ENCODE data around the gene FGF9.

FGF9 gene

DNA sequence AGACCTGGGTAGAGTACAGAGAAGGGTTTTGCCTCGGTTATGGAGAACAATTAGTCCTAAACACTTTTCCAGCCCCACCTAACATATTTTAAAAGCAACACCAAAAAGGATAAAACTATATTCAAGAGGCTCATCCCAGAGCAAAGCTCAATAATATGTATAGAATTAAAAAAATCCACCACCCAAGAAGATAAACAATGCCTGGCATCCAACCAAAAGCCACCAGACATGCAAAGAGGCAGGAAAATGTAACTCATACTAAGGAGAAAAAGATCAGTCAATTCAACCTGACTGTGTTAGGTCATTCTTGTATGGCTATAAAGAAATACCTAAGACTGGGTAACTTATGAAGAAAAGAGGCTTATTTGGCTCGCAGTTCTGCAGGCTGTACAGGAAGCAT, 39.3 kb downstream of the FGF9 start:
- no peak for DNase-seq (ENCODE audit: low read depth)

DNA sequence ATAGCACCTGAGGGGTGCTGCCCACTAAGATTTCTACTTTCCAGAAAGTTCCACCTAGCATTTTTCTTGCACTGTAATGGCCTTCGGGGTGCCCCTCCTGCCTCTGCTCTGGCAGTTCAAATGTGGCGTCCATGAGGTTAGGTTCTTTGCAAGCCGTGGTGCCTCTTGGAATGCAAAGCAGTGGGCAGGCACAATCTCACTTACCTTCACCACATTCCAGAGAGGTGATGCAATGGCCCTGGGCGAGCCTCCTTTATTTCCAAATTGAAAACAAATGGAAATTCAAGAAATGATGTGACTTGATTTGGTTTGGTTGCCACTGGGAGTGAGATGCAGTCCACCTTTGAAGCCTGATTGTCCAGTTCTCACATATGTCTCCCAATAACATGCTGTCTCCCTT, 46.9 kb downstream of the FGF9 start:
- no peak for DNase-seq (ENCODE audit: low read depth)

DNA sequence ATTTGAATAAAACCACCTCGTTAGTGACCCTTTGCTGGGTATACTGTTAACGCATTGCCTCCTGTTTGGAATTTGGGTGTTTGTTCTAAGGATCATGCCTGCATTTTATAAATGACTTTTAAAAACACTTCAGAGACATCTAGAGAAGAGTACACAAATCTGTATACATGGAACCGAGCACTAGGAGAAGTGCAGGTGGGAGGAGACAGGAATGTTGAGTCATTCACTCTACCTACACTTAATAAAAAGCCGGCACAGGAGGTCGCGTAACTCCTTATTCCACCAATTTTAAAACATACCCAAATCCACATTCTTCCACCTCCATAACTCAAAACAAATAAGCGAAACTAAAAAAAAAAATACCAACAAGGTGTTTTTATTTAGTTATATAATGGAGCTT, 48.6 kb downstream of the FGF9 start:
- DNase-seq (ENCODE audit: low read depth): no peak

DNA sequence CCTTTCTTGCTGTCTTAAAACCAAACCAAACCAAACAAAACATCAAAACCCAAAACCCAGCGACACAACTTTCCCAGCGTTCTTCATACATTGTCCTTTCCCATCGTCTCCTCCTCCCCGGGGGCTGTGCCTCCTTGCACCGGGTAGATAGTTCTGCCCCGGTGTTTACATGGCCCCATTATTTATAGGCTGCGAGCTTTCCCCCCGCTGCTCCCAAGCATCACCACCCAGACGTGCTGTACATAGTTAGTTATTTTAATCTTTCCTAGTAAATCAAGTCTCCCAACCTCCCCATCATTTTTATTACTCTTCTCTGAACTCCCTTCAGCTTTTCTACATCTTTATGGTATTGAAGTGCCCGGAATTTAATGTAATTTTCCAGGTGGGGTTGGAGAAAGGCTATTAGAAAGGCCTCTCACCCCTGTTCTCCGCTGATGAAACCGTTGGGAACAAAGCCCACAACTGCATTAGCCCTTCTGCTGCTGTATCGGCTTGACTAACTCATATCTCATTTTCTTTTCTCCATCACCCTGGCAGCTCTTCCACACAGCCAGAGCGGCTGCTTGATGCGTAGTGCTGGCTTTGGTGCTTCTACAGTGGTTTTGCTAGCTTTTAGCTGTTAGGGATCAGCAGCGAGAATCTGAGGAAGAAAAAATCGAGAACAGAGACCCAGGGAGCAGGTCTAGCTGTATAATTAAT, 53.1 kb downstream of the FGF9 start:
- no peak for DNase-seq (ENCODE audit: low read depth)

DNA sequence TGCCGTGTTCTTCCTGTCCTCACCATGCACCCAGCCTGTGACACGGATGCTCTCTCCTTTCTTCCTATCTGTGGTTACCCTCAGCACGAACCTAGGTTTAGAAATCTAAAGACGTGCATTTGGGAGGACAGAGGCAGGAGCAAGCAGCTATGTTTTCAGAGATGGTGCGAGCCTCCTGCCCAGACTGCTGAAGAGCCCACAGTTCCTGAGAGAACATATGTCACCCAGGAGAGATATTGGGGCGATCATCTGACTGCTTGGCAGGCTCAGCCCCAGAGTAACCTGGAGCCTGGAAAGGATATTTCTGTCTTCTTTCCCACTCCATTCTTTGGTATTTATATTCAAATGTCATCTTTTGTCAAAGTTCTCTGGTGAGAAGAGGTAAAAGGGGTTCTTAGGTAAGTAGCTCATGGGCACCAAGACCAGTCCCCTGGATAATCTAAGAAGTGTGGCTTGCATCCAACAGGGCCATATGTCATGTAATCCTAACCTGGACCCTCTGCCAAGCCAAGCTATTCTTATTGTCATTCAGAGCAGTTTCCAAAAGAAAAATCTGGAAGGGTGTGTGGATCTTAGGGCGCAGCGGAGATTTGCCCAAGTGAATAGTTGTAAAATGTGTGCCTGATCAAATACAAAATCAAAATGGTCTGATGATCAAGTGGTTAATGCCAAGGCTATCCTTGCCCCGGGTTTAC, 59.5 kb downstream of the FGF9 start:
- no peak for DNase-seq (ENCODE audit: low read depth)

DNA sequence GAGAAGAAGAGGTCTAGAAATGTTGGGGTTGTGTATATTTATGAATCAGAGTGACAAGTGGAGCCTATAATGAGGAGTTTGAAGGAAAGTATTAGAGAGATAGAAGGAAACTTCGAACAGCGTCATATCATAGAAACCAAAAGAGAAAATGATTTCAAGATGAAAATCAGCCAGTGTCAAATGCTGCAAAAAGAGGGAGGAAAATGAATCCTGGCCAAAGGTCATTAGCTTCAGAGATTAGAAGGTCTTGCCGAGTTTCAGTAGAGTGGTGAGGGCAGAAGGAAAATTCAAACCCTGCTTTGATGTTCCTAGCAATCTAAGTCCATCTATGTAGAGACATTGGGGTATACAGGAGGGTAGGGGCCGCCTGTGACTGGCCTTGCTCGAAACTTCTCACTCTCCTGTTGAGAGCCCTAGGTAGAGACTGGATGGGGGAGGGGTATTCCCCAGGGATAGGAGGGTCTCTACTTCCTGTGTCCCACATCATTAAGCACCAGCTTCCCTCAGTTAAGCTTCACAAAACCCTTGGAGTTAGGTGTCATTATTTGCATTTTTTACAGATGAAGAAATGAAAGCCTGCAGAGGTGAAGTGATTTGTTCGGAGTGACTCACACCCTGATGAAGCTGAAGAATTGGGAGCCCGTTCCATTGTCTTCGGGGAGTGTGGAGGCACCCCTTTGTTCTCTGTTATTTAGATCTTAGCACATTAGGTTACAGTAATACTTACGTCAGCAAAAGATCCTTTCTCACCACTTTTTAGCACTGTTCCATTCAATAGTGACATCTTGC, 62.8 kb downstream of the FGF9 start:
- no peak for DNase-seq (ENCODE audit: low read depth)

DNA sequence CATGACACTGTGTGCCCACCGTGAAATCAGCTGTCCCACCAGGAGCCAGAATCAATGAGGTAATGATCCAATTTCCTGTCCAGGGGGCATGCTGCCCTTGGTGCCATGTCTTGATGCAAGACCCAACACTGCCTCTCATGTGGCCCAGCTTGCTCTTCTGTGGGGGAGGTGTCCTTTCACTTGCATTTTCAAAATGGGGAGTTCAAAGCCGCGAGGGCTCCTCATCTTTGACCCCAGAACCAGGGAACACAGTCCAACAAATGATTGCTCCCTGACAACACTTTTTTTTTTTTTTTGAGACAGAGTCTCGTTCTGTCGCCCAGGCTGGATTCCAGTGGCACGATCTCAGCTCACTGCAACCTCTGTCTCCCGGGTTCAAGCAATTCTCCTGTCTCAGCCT, 64.1 kb downstream of the FGF9 start:
- DNase-seq (ENCODE audit: low read depth): no peak

DNA sequence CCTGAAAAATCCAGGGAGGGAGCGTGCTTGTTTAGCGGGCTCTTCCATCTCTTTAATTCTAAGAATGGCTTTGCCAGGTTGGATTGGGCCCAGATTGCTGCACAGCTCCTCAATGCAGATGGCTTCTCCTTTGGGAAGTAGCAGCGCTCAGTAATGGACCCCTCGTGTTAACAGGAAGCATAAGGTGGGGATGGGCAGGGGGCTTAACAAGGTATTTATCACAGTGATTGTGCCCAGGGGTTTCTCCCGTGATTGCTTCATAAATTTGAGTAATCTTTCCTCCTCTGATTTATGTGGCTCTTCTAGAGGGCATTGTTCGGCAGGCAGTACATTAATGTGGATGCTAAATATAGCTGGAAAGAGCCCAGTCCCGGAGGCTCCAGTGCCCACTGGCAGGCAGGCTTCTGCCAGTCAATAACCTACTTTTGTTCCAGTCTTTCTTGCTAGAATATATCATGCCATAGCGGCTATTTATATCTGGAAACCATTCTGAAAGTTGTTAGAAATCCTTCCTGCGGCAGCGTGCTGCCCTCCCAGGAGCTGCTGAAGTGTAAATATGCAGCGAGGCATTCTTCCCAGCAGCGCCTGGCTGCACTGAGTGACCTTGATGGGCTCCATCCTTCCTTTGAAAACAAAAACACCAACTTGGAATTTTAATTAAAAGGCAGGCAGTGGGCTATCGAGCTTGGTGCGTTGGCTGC, 65.0 kb downstream of the FGF9 start:
- no peak for DNase-seq (ENCODE audit: low read depth)

DNA sequence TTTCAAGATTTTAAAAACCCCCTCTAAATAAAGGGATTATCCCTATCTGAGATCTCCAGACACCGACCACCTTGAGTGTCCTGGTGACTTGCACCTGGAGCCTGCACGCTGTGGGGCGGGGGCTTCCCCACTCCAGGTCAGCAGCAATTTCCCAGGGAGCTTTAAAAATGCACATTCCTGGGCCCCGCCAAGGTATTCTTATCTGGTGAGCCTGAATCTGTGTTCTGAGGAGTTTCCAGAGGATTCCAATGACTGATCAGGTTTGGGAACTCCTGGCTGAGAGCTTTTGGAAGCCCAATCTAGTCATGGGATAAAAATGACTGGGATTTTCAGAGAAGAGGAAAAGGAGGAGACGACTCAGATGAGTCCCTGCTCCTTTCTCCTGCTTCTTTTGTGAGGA, 66.1 kb downstream of the FGF9 start:
- DNase-seq (ENCODE audit: low read depth): no peak

DNA sequence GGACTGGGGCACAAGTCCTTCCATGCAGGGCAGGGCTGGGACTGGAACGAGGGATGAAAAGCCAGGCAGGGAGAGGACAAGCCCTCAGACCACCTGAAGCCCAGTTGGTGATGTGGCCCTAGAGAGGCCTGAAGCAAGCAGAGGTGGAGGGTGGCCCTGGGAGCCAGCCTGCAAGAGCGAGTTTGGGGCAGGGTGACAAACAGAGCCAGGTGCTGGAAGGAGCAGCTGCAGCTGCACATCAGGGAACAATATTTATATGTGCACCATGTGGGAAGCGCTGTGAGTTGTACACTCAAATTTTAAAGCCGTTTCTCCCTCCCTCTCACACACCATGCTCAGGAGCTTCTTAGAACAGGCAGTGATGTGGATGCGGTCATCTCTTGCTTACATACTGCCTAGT, 67.8 kb downstream of the FGF9 start:
- no peak for DNase-seq (ENCODE audit: low read depth)

DNA sequence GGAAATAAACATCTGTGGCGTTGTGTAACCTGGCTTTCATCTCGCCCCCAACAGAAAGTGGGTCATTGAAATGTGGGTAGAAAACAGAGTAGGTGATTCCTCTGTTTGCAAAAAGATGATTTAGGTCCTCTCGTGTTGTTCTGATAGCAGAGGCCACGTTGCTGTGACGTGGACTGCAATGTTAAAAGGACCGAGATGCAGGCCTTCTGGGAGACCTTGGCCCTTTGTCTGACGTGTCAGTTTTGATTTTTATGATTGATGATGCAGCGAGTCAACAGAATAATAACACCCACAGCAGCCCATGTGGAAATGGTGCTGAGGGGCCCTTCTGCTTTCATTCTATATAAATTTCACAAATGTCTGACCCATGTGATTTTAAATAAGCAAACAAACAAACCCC, 68.9 kb downstream of the FGF9 start:
- DNase-seq (ENCODE audit: low read depth): no peak

DNA sequence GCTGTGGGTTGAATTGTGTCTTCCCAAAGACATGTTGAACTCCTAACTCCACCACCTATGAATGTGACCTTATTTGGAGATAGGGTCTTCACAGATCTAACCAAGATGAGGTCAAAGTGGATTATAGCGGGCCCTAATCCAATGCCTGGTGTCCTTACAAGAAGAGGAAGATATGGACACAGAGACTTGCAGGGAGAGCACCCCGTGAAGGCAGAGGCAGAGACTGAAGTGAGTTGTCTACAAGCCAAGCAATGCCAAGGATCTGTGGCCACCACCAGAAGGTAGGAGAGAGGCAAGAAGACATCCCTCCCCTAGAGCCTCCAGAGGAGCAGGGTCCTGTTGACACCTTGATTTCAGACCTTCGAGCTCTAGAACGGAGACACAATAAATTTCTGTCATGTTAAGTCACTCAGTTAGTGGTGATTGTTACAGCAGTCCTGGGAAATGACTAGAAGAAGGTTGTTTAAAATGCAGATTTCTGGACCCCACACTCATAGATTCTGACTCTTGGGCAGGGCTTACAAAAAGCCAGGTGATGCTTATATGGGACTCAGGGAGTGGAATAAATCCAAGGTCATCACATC, 70.6 kb downstream of the FGF9 start:
- no peak for DNase-seq (ENCODE audit: low read depth)

DNA sequence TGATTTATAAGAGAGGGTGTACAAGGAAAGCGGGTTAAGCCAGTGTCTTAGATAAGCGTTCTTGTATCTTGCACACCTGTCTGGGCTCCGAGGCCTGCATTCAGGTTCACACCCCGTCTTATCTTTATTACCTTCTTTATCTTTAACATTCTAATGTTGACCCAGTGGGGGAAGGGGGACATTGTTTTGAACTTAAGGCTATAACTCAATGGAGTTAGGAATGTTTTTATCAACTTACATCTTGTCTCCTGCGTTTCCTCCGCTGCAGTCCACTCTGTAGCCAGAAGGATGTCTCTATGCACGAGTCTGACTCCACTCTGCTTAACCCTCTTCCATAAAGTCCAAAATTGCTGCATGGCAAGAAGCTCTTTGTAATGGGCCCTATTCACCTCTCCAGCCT, 71.2 kb downstream of the FGF9 start:
- no peak for DNase-seq (ENCODE audit: low read depth)

DNA sequence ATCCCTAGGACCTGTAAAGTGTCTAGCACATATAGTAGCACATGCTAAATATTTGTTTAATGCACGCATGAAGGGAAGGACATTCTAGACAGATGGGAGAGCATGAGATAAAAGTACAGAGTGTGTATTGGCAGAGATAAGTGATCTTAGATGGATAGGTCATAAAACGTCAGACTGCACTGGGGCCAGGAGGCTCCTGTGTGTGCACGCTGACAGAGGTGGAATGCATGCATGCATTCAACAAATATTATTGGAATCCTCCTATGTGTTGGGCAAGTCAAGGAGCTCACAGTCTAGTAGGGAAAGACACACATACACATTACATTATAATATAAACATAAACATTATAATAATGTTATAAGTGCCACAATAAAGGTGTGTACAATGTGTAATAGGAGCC, 73.3 kb downstream of the FGF9 start:
- DNase-seq (ENCODE audit: low read depth): no peak

DNA sequence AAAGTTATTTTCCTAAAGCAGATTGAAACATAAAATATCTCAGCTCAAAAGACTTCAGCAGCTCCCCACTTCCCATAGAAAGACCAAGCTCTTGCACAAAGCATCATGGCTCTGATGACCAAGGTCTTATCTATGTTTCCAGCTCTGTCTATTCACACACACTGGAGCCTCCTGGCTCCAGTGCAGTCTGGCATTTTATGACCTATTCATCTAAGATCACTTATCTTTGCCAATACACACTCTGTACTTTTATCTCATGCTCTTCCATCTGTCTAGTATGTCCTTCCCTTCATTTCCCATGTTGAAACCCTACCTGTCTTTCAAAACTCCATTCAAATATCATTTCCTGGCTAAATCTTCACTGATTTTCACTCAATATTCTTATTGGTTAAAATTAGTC, 74.4 kb downstream of the FGF9 start:
- DNase-seq (ENCODE audit: low read depth): no peak

DNA sequence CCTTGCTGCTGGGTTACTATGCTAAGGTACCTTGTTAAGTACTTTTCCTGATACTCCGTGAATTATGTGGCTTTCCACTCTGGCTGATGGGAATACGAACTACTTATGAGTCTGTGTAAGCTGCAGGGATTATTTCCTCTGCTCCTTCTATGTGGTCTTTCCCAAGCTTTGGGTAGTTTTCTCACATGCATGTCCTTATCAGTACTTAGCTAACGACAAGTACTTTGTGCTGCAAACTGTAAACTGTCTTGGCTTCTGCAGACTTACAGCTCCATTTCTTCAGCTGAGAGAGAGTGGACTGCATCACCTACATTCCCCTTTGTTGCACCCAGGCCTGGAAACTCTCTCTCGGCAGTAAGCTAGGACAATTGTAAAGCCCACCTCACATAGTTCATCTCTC, 76.6 kb downstream of the FGF9 start:
- DNase-seq (ENCODE audit: low read depth): no peak

DNA sequence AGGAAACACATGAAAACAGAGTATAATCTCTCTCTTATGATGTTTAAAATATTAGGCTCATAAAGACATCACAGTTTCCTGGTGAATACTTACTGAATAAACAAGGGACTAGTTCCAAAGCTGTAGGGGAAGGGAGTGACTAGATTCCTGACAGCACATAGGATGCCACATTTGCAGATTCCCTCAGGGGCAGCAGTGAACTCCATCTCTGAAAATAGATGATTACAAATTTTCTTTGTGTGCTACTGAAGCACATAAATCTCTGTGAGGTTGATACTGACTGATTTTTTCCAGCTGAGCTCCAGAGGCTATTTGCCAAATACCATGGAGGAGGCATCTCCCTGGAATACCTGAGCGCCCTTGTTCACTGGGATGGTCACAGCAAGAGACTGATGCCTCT, 77.3 kb downstream of the FGF9 start:
- no peak for DNase-seq (ENCODE audit: low read depth)

DNA sequence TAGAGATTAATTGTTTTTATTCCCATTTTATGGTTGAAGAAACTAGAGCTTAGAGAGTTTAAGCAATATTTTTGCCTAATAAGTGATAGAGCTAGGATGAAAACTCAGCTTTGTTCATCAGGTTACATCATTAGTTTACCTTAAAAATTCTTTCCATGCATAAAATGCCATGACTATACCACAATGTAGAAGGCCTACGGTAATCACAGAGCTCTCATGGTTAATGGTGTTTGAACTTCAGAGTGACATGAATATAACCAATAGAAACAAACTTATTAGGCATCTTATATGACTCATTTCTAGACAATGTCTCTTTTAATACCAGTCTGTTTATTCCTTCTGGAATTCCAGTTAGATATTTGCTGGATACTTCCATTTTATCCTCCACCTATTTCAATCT, 78.5 kb downstream of the FGF9 start:
- no peak for DNase-seq (ENCODE audit: low read depth)

DNA sequence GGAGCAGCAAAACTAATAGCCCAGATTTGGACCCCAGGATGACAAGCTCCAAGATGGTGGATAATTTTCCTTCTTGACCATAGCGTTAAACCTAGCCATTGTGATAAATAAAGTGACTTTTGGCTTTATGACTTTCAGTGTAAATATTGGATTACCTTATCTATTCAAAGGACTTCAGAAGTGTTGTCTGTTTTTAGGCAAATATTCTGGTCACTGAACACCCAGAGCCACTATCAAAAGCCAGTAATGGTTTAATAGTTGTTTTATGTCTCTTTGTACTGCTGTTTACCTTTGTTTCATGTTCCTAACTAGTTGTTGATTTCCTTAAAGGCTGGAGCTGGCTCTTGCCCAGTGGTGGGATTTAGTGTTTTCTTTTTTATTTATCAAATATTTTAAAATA, 81.6 kb downstream of the FGF9 start:
- no peak for DNase-seq (ENCODE audit: low read depth)

DNA sequence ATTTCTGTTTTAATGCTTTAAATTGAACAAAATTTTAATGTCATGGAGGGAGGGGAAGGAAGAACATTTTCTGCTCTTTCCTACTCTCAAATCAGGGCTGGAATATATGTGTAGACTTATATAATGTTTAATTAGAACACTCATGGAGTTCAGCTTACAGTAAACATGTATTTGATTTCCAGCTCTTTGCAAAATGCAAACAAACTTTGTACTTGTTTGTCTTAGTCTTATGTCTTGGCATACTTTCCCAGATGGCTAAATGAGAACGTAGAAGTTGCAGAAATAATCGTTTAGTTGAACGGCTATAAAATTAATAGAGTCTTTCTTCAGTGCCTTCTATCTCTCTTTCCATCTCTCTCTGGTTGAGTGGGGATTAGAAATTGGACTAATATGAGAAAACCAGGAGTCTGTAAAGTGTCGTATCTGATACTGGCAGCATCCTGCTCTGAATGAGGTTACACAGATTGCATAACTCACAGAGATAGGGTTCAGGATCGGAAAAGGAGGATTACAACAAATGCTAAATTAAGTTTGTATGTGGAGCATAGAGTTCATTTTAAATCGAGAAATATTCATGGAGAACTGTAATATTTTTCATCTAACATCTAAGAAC, 82.3 kb downstream of the FGF9 start:
- no peak for DNase-seq (ENCODE audit: low read depth)
